Measurements from ENCODE around the gene KIF23. TPM values are rescaled to one million over a fixed set of nuclear protein-coding genes. Genes with fewer than 3 reads are reported as not detected.

The KIF23 gene
- total RNA-seq, 2 experiments from 2014 or later = 54.0 to 61.6 TPM

GRCh38 chr15:69390575-69390974, 23.6 kb upstream of the KIF23 start:
- no peak for DNase-seq (ENCODE audit: low spot score)
- no peaks in the 10 kb centered on the region for H3K9me3 ChIP-seq (ENCODE audit: low read length)
- no peaks in the 10 kb centered on the region for H3K79me2 ChIP-seq (ENCODE audit: insufficient read depth, low read depth, low read length)
- H2AFZ ChIP-seq (ENCODE audit: low read length) = no peak overlapping the region
- H3K4me2 ChIP-seq (ENCODE audit: low read length) = no peak overlapping the region
- no peaks in the 10 kb centered on the region for H3K36me3 ChIP-seq (ENCODE audit: insufficient read depth, low read length)
- CTCF ChIA-PET (ENCODE audit: unreplicated experiment) = interaction anchor here (0.5 kb wide), 1 partner anchor 405 kb away, joined by 3 read pairs; no protein-coding TSS in a partner anchor
- H3K4me3 ChIP-seq (ENCODE audit: low read depth, low read length, poor library complexity, severe bottlenecking) = no peak overlapping the region
- intact Hi-C loops (cut with micrococcal nuclease; ENCODE audit: unreplicated experiment) = no loop called here
- H3K27ac ChIP-seq (ENCODE audit: low read depth, low read length, poor library complexity, severe bottlenecking) = no peak overlapping the region
- POLR2A ChIA-PET = no interaction called here
- H4K20me1 ChIP-seq (ENCODE audit: insufficient read depth, low read length) = no peaks in the 10 kb centered on the region
- no TSS peak for BruUV-seq (replicated peaks)
- TF ChIP-seq CTCF (conservative IDR thresholded peaks at IDR 0.05; ENCODE audit: low read length) = no peak
- no peak for TF ChIP-seq EZH2phosphoT487 (IDR thresholded peaks at IDR 0.05; ENCODE audit: borderline replicate concordance, low read depth, low read length)
- no peaks in the 10 kb centered on the region for H3K9me2 ChIP-seq (ENCODE audit: insufficient read depth, low read length)
- peaks cover 5% of the 10 kb centered on the region for H3K4me1 ChIP-seq (ENCODE audit: insufficient read depth, low read length, poor library complexity, severe bottlenecking)

- BruUV-seq (replicated peaks) = no TSS peak
These were observed 22.9 kb upstream of the KIF23 start for GRCh38 chr15:69391046-69391757.

More at GRCh38 chr15:69391046-69391757, 22.9 kb upstream of the KIF23 start:
- no peak for TF ChIP-seq CTCF (conservative IDR thresholded peaks at IDR 0.05; ENCODE audit: low read length)
- ChIA-PET CTCF (ENCODE audit: unreplicated experiment) (no interaction called here), POLR2A (no interaction called here)
- Histone ChIP-seq H3K9me2 (ENCODE audit: insufficient read depth, low read length) (no peaks in the 10 kb centered on the region), H4K20me1 (ENCODE audit: insufficient read depth, low read length) (no peaks in the 10 kb centered on the region), H3K4me2 (ENCODE audit: low read length) (no peak overlapping the region), H3K27ac (ENCODE audit: low read depth, low read length, poor library complexity, severe bottlenecking) (no peak overlapping the region), H2AFZ (ENCODE audit: low read length) (no peak overlapping the region), H3K9me3 (ENCODE audit: low read length) (no peaks in the 10 kb centered on the region), H3K79me2 (ENCODE audit: insufficient read depth, low read depth, low read length) (no peaks in the 10 kb centered on the region), H3K4me3 (ENCODE audit: low read depth, low read length, poor library complexity, severe bottlenecking) (no peak overlapping the region), H3K4me1 (ENCODE audit: insufficient read depth, low read length, poor library complexity, severe bottlenecking) (peaks cover 5% of the 10 kb centered on the region), H3K36me3 (ENCODE audit: insufficient read depth, low read length) (no peaks in the 10 kb centered on the region)
- intact Hi-C loops (cut with micrococcal nuclease; ENCODE audit: unreplicated experiment) = no loop called here
- no peak for DNase-seq (ENCODE audit: low spot score)
